Glomerular endothelial cell (primary cell): Measurements from ENCODE around the gene AGA. TPM values are rescaled to one million over a fixed set of nuclear protein-coding genes. Genes with fewer than 3 reads are reported as not detected.

Source experiments
- DNase-seq: peaks from one replicate; pipeline ENCODE4 v3.0.0-alpha.2; 2011; ENCODE audit warnings: low read depth, low spot score; ENCODE audit errors: extremely low read depth
- total RNA-seq: library from RNA; depleted of rRNA; stranded (reverse); fragments of >200 nt; gene quantifications from 2 replicates; pipeline ENCODE4 v1.2.3, GENCODE V29; 2015

Gene AGA
- total RNA-seq: 14.0 and 40.0 TPM in 2 replicates

DNA sequence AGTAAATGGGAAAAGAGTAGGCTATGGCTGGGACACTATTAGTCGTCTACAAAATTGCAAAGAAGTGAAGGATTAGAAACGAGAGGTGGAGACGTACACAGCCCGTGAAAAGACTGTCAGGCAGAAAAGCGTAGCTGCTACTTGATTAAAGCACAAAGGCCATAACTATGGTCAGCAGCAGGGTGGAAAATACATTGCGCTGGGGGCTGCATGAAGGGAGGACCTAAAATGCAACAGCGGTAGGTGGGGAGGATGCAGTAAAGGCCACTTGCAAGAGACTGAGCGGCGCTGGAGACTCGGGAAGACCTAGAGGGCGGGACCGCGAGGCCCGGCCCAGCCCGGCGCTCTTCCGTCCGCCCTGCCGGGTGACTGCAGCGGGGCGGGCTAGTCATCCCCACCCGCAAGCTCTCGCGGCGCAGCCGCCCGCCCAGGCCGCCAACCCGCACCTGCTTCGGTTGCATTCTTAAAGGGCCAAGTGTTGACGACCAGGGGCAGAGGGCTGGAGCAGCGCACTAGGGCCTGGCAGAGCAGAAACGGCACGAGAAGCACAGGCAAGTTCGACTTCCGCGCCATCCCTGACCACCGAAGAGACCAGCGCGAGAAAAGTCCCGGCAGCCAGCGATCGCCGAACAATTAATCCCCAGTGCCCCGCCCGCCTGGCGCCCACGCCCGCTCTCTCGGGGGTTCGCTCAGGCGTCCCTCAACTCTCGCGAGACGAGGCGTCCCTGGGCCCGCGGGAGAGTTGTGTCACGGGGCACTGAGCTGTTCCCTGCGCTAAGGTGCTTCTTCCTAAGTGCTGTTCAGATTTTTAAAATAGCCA is at the start of gene AGA:
Gene AGA (minus strand): TSS at position 635 of the 820 bp plus-strand sequence. CDS start 62 bp downstream, at position 573.
- peak; percentile 56 for DNase-seq

DNA sequence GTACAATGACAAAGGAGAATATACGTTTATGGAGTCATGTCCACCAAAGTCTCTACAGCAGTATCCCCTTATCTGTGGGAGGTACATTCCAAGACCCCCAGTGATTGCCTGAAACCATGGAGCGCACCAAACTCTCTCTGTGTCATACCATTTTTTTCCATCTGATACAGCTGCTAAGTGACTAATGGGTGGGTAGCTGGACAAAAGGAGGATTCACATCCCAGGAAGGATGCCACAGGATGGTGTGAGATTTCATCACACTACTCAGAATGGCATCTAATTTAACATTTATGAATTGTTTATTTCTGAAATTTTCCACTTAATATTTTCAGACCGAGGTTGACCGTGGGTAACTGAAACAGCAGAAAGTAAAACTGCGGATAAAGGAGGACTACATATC is 49.8 kb upstream of the AGA start:
- no peak for DNase-seq

DNA sequence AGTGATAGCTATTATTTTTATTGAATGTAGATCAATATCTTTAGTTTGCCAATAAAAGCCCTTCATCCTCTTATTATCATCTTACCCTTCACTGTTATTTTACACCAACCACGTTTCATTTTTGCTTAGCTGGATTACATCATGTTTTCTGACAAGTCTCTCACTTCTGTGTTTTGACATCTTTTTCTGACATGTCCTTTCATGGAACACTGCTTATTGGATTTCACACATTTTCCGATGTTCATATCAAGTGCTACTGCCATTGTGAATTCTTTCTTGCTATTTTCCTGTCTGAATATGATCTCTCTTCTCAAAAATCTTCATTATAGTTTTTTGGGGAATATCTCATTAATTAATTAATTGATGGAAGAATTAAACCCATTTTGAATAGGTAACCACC is 48.5 kb upstream of the AGA start:
- DNase-seq: no peak

DNA sequence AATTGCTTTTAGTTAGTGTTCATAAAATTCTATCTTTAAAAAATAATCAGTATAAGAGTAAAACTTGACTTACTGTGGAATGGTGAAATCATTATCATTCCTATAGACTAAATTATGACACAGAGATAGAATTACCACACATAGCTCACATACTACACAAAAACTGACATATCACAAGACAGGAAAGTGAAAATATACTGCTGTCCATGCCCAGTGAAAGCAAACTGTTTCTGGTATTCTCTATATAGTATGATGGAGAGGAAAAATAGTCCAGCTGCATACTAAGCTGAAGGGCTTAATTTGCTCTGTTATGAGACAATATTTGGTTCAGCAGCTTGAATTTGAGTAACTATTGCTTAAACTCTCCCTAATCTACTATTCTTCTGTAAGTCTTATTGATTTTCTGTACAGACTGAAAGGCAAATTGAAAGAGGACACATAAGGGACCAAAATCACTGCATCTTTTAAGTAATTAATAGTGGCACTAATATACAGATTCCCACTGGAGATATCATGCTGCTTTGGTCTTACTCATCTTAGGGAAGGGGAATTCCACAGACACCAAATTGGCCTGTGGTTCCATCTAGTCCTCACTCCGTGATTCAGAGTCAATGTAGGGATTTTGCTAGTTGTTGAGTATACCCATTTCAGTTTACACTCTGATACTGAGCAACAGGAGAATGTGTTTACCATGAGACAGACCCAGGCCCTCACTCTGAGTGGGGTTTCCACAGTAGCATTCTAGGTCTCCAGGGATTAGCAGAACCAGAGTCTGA is 47.4 kb upstream of the AGA start:
- DNase-seq: no peak

DNA sequence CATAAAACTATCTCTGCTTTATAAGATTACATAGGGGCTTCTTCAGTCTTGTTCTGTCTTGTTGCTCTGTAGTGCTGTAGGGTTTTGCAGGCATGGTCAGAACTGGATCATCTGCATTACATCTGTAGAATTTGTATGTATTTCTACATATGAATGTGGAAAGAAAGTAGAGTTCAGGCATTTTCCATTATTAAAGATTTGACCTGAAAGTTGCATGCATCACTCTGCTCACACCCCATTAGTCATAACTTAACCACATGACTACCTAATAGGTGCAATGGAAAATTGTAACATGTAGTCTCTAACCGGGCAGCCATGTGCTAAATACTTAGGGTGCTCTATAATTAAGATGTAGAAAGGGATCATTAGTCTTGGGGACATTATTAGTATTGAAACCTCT is 45.7 kb upstream of the AGA start:
- no peak for DNase-seq

DNA sequence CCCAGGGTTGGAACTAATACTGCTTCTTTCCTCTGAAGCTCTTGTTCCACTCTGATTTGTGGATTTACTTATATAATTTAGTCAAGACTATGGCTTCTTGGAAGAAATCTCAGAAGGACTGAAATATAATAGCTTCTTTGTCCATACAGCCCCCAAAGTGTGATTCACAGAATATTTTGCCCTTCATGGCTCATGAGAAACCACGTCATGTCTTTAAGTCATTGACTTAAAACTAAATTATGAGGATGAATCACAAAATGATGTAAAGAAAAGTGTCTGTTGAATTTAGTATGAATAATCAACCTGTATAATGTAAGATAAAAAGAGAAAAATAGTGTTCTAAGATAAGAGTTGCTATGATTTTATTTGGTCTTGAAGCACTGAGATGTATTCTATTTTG is 43.3 kb upstream of the AGA start:
- no peak for DNase-seq

DNA sequence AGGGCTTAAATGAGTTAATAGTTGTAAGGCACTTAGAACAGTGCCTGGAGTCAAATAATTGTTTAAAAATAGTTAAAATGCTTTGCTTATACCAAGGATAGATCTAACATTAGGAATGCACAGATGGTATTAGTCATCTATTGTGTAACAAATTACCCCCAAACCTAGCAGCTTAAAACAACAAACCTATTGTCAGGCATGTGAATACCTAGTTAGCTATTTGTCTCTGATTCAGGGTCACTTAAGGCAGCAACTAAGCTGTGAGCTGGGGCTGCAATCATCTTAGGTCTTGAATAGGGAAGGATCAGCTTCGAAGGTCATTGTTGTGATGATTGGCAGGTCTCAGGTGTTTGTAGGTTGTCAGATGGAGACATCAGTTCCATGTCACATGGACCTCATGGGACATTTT is 42.4 kb upstream of the AGA start:
- DNase-seq: peak; percentile 29

DNA sequence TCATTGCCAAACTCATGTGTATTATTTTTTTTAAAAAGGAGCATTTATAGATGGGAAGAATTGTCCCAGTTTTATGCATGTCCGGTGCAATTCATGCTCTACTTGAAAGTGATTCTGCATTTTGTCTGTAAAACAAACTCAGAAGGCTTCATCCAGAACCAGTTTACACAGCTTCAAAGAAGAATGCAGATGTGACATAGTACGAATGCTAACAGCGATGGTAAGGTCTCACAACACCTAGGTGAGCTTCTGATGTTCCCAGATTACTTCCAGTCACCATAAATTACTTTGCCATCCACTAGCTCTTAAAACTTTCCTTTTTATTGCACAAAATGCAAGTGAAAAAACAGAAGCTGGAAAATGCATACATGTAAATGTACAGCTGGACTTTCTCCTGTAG is 41.5 kb upstream of the AGA start:
- DNase-seq: no peak

DNA sequence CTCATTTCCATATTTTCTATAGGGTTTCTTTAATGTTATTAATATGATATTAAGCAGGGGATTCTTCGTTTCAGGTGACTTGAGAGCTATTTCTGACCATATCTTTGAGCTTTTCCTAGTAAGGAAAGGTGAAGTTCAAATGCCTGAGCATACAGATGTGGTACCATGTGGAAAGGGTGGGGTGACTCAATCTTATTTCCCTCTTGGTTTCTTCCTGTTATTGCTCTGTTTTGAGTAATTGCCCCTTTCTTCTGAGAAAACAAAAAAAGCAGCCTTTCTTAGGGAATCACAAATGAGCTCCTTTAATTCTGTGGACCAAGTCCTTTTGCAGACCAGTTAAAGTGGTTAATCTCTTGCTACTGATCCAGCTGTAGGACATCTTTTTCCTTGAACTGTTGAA is 41.0 kb upstream of the AGA start:
- DNase-seq: no peak

DNA sequence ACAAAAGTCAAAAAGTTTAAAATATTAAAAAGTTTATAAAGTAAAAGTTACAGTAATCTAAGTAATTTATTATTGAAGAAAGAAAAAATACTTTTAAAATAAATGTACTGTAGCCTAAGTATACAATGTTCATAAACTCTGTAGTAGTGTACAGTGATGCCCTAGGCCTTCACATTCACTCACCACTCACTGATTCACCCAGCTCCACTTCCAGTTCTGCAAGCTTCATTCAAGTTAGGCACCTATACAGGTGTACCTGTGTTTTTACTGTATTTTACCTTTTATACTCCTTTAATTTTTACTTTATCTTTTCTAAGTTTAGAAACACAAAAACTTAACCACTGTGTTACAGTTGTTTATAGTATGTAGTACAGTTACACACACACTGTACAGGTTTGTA is 40.1 kb upstream of the AGA start:
- no peak for DNase-seq

DNA sequence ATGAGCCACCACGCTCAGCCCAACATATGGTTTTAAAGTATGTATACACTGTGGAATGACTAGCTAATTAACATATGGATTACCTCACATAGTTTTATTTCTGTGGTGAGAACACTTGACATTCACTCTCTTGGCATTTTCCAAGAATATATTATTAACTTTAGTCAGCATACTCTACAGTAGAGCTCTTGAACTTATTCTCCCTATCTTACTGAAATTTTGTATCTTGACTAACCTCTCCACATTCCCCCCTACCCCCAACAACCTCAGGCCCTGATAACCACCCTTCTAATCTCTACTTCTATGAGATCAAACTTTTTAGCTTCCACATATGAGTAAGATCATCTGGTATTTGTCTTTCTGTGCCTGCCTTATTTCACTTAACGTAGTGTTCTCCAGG is 38.6 kb upstream of the AGA start:
- DNase-seq: no peak

DNA sequence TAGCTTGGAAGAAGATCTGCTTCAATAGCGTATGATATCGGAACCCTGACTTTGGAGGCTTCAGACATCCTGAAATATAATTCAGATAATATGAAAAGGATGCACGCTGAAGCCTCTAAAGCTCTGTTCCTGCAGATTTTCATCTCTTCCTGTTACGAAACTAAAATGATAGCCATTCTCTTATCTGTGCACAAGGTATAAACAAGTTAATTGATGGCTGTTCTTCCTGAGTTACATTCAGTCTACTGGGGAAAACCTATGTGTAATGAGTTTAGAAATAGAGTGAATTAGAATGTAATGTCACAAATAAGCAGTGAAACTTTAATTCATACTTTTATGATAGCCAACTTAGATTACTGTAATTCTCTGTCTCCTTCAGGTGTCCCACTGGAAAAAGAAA is 36.8 kb upstream of the AGA start:
- no peak for DNase-seq

DNA sequence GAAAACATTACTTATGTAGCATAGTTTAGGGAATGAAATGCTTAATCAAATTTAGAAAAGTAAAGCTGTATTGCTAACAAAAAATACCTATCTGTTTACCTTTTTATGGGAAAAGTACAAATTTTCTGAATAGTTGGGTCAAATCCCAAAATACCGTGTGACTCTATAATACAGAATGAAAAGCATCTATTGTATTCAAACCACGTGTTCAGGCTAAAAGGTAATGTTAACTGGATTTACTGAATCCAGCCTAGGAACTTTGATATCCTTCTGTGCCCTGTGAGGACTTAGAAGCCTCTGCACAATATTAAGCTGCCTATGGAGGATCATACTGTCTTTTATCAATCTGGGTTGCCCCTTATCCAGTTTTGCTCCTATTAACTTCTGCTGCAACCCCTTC is 36.3 kb upstream of the AGA start:
- no peak for DNase-seq

DNA sequence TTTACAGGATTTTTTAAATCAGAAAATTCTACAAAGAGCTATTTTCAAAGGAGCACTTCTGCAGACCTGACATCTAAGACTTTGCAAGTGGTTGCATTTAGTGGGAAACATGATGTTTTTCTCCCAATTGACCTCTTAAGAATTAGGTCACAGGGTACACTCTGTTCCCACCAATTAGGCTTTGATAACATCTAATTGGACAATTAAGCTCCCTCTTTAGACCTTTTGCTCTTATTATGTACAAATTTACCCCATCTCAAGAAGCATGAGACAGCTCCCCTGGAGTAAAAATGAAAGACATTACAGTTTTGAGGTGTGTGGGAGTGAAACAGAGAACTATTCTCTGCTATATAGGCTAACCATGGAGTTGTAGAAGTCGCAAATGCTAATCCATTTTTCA is 31.8 kb upstream of the AGA start:
- no peak for DNase-seq

DNA sequence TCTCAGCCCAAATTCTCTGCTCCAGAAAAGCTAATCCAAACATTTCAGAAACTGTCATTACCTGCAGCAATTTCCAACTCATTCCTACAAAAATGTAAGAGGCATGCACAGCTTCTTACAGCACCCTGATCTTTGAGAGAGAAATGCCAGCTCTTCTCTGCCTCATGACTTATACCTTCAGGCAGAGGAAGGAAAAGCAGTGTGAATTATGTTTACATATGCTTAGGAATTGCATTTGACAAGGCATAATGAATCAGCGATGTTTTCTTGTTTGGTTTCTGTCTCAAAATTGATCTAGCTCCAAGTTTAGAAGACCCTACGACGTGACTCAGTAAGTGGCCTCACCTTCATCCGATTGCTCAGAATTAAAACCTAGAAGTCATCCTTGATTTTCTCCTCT is 21.8 kb upstream of the AGA start:
- DNase-seq: no peak

DNA sequence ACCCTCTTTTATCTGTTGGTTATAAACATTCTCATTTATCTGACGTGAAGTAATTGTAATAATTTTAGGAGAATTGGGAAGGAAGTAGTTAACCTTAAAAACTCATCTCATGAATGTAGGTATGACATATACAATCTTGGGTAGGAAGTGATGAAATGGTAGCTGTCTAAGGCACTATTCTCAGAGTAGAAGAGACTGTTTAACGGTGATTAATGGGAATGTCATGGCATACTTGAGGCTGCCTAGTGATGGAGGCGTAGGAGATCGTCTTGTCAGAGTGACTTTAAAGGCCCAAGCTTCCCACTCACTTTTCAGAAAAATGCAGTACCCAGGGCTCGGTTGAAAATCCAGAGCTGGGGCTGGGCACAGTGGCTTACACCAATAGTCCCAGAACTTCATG is 19.4 kb upstream of the AGA start:
- DNase-seq: no peak

DNA sequence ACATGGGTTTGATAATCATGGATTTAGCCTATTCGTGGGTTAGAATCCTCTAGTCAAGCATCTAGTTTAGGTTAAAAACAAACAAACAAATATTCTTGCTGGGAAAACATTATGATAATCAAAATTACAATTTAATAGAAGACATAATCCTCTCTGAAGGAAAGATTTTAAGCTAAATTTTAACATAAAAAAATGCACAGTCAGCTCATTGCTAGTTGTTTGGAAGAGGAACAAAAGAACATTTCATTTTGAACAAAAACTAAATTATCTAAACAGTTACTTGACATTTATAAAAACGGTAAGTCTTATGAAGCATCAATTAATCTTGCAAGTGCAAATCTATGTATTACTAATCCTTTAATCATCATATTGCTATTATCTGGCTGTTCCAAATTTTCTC is 18.2 kb upstream of the AGA start:
- DNase-seq: no peak

DNA sequence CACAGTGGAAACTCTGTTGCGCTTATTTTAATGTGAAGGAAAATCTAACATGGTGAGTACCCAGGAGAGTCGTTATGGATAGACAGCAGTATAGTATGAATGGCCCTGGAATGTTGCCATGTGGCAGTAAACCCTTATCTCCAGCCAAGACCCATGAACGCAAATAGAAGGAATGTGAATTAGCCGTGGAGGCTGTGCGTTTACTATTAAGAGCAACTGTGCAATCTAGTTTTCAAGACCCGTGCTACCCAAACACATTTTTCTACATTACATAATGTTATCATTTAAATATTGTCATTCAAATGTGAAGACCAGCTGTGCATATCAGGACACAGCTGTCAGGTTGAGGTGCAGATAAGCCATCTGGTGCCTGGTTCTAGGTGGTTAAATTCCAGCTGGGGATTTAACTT is 13.3 kb upstream of the AGA start:
- DNase-seq: no peak

DNA sequence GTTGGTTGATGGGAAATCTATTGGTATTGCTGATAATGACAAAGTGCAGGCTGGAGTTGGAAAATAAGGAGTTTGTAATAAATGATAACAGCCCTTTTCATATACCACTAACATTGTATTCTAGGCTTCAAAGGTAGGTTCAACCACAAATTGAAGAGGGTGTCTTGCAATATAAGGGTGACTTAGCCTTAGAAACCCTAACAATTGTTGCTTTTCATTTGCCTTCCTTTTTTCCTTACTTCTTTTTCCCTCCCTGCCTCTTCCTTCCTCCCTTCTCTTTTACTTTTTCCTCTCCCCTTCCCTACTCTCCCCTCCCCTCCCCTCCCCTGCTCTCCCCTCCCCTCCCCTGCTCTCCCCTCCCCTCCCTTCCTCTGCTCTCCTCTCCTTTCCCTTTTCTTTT is 10.9 kb upstream of the AGA start:
- DNase-seq: no peak

DNA sequence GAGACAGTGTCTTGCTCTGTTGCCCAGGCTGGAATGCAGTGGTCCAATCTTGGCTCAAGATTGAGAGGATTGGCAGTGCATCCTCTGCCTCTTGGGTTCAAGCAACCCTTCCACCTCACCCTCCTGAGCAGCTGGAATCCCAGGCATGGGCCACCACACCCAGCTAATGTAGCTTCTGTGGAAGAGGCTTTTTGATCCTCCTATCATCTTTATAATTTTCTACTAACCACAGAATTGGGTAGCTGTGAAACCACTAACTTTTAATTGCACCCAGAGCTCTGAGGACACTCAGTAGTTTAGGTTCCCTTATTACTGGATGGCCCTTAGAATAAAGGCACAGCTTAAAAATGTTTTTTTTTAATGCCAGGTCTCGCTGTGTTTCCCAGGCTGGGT is 8.9 kb upstream of the AGA start:
- no peak for DNase-seq

DNA sequence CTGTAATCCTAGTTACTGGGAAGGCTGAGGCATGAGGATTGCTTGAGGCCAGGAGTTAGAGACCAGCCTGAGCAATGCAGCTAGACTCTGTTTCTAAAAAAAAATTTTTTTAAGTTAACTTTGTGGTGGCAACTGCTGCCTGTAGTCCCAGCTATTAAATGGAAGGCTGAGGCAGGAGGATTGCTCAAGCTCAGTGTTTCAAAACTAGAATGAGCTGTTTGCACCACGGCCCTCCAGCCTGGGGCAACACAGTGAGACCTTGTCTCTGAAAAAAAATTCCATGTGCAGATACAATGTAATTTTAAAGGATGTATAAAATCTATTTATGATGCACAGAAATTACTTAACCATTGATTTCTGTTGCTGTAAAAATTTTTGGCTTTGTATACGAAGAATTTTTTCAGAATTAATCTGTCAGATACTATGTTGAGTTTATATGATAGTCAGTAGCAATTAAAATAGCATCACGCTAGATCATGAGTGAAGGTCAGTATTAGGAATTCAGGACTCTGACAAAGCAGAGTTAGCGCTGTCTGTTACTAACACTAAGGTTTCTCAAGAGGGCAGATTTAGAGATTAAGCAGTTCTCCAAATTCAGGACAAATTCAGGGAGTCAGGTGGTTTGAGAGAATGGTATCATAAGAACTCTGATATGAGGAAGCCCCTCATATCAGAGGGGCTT is 8.3 kb upstream of the AGA start:
- DNase-seq: no peak

DNA sequence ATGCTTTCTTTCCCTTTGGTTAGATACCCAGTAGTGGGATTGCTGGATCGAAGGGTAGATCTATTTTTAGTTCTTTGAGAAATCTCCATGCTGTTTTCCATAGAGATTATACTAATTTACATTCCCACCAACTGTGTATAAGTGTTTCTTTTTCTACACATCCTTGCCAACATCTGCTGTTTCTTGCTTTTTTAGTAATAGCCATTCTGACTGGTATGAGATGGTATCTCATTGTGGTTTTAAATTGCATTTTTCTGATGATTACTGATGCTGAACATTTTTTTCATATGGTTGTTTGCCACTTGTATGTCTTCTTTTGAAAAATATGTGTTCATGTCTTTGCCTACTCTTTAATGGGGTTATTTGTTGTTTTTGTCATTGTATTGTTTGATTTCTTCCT is 6.6 kb upstream of the AGA start:
- no peak for DNase-seq
